Ovary (tissue), 3 donors: ENCODE measurements around the gene CADPS.

Experiments
- EP300 ChIP-seq: sonication (generic); formaldehyde crosslinking; IDR thresholded peaks from one replicate; pipeline ENCODE4 v1.6.1; 2017; ENCODE audit warnings: antibody characterized with exemption
- POLR2A ChIP-seq: fragments of 450-650 bp; IDR thresholded peaks from one replicate; pipeline ENCODE4 v1.6.1; 2017; ENCODE audit warnings: antibody characterized with exemption, mild to moderate bottlenecking, moderate library complexity
- TF ChIP-seq, protein P1 (sequence below), 3 donors: fragments of 450-650 bp in 2 of 3; fragments of 200-600 bp in 1 of 3; IDR thresholded peaks; one replicate each; pipeline versions ENCODE4 v1.5.1 to v1.8.0; 2016 to 2022; ENCODE audit warnings: antibody characterized with exemption in 3 of 3, mild to moderate bottlenecking in 1 of 3
- donor health status: DM: no; HTN: no; CAD: no.

DNA sequence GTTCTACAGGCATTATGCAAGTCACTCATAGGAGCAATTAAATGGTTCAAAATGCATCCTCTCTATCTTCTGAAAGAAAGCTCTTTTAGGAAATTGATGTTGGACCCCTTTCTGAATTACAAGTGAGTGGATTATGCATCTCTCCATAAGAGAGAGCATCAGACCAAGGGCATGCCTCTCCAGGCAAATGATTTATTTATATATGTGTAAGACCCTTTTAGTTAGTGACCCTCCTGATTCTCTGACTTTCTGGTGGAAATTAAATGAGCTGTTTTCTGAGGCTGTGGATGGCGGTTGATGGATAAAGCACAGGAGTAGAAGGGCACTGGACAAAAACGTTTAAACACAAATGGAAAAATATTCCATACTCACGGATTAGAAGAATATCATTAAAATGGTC, 62.6 kb downstream of the CADPS start:
- TF ChIP-seq, protein P1, sequence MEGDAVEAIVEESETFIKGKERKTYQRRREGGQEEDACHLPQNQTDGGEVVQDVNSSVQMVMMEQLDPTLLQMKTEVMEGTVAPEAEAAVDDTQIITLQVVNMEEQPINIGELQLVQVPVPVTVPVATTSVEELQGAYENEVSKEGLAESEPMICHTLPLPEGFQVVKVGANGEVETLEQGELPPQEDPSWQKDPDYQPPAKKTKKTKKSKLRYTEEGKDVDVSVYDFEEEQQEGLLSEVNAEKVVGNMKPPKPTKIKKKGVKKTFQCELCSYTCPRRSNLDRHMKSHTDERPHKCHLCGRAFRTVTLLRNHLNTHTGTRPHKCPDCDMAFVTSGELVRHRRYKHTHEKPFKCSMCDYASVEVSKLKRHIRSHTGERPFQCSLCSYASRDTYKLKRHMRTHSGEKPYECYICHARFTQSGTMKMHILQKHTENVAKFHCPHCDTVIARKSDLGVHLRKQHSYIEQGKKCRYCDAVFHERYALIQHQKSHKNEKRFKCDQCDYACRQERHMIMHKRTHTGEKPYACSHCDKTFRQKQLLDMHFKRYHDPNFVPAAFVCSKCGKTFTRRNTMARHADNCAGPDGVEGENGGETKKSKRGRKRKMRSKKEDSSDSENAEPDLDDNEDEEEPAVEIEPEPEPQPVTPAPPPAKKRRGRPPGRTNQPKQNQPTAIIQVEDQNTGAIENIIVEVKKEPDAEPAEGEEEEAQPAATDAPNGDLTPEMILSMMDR (IDR thresholded peaks at IDR 0.05) = no peak
- TF ChIP-seq EP300 (no peak), POLR2A (no peak)
